Astrocyte of the cerebellum (primary cell): ENCODE data around the gene PAK1IP1.
"Not testable (repeated sequence)": the region's sequence is repeated elsewhere in the genome, so short reads cannot be mapped to it uniquely, and the experiment has no call there.

ENCODE experiments used
- DNase-seq: peaks from one replicate; pipeline ENCODE4 v3.0.0-alpha.2; 2011; ENCODE audit warnings: low read depth
- H3K4me3 ChIP-seq: 2 replicates; pipeline ENCODE4 v1.5.1; 2011; ENCODE audit warnings: mild to moderate bottlenecking, low read depth, low read length, moderate library complexity
- in situ Hi-C: cut with HindIII; loops from 2 replicates; pipeline ENCODE4 v1.10.0; 2017; ENCODE audit warnings: low sequenced_read_pairs
- TF ChIP-seq, protein P1 (sequence below): IDR thresholded peaks from 2 replicates; pipeline ENCODE4 v1.5.1; 2012; ENCODE audit warnings: low read length, low read depth, moderate library complexity, mild to moderate bottlenecking; ENCODE audit errors: missing control alignments

PAK1IP1 gene, protein sequence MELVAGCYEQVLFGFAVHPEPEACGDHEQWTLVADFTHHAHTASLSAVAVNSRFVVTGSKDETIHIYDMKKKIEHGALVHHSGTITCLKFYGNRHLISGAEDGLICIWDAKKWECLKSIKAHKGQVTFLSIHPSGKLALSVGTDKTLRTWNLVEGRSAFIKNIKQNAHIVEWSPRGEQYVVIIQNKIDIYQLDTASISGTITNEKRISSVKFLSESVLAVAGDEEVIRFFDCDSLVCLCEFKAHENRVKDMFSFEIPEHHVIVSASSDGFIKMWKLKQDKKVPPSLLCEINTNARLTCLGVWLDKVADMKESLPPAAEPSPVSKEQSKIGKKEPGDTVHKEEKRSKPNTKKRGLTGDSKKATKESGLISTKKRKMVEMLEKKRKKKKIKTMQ

DNA sequence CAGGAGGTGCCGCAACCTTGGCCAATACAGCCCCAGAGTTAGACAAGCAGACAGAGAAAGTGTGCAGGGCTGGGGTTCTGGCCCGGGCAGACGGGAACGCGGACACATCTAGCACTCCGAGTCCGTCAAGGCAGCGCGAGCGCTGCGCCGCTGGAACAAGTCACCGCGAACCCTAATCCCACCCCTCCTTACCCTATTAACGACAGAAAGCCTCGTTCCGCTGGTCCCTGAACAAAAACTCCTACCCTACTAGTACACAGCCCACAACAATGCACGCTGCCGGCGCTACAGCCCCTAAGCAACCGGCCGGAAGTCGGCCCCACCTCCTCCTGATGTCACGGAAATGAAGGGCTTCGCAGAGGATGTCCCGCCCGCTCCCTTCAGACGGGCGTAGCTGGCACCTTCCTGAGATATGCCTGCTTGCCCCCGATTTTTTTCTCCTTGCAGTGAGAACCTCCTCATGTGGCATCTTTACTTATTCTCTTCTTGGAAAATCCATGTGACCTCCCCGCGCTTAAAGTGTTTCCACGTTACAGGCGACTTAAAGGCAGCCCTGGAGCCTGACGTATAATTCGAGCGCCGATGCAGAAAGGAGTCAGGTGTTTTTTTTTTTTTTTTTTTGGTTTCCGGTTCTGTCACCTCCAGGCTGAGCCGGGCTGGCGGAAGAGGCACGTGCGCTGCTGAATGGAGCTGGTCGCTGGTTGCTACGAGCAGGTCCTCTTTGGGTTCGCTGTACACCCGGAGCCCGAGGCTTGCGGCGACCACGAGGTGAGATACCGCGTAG lies at the start of gene PAK1IP1, which contains the start of gene C6orf52:
Gene PAK1IP1, plus strand, starts transcription at position 671 of the 784 bp plus-strand sequence. Its CDS starts 14 bp downstream, at position 685.
Gene C6orf52, minus strand, starts transcription at position 315 of the 784 bp plus-strand sequence. CDS start 7,066 bp downstream, outside the sequence.
- TF ChIP-seq, protein P1, sequence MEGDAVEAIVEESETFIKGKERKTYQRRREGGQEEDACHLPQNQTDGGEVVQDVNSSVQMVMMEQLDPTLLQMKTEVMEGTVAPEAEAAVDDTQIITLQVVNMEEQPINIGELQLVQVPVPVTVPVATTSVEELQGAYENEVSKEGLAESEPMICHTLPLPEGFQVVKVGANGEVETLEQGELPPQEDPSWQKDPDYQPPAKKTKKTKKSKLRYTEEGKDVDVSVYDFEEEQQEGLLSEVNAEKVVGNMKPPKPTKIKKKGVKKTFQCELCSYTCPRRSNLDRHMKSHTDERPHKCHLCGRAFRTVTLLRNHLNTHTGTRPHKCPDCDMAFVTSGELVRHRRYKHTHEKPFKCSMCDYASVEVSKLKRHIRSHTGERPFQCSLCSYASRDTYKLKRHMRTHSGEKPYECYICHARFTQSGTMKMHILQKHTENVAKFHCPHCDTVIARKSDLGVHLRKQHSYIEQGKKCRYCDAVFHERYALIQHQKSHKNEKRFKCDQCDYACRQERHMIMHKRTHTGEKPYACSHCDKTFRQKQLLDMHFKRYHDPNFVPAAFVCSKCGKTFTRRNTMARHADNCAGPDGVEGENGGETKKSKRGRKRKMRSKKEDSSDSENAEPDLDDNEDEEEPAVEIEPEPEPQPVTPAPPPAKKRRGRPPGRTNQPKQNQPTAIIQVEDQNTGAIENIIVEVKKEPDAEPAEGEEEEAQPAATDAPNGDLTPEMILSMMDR: no peak
- DNase-seq: peak; percentile 85
- peak within 1 kb of the TSS; percentile 96 for H3K4me3 ChIP-seq
- in situ Hi-C loops: loop anchor here (25.0 kb wide), 1 partner anchor 107 kb away; no protein-coding TSS in a partner anchor

DNA sequence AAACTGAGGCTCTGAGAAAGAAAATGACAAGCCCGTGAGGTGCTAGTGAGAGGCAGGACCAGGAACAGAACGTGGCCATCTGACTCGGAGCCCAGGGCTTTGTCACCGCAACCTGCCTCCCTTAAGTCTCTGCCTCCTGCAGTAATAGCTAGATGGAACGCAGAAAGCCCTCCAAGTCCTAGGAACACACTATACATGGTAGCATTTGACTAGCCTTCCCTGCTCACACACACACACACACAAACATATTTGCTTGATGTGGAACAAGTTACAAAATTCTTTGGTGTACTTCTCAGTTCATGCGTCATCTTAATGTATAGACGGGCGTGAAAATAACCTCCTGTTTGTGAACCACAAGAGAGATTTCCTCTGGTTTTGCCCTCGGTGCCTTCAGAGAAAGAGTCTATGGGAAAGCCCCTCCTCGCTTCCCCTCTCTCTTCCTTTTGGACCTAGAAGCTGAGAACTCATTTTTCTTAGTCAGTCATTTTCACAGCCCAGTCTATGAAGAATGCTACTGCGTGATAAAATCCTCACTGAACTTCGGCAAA lies 39.2 kb upstream of the PAK1IP1 start:
- H3K4me3 ChIP-seq: no peak overlapping the region
- no peak for DNase-seq
- TF ChIP-seq, protein P1: no peak
- in situ Hi-C loops: no loop called here

DNA sequence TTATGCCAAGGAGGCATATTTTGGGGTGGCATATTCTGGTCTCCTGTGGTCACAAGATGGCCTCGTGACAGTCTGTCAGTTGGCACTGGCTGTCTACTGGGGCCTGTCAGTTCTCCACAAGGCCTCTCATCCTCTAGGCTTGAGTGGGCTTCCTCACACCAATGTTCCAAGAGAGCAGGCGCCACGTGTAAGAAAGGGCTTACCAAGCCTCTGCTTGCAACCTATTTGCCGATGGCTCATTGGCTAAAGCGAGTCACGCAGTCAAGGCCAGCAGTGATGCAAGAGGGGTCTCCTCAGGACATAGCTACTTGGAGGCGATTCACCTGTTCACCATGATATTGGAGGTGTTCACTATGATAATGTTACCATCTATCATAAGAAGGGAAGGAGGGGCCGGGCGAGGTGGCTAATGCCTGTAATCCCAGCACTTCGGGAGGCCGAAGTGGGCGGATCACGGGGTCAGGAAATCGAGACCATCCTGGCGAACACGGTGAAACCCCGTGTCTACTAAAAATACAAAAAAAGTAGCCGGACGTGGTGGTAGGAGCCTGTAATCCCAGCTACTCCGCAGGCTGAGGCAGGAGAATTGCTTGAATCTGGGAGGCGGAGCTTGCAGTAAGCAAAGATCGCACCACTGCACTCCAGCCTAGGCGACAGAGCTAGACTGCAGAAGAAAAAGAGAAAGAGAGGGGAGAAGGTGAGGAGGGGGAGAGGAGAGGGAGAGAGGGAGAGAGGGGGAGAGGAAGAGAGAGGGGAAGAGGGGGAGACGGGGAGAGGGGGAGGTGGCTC lies 35.7 kb upstream of the PAK1IP1 start:
- in situ Hi-C loops: no loop called here
- no peak for DNase-seq
- TF ChIP-seq, protein P1: no peak
- no peak overlapping the region for H3K4me3 ChIP-seq

DNA sequence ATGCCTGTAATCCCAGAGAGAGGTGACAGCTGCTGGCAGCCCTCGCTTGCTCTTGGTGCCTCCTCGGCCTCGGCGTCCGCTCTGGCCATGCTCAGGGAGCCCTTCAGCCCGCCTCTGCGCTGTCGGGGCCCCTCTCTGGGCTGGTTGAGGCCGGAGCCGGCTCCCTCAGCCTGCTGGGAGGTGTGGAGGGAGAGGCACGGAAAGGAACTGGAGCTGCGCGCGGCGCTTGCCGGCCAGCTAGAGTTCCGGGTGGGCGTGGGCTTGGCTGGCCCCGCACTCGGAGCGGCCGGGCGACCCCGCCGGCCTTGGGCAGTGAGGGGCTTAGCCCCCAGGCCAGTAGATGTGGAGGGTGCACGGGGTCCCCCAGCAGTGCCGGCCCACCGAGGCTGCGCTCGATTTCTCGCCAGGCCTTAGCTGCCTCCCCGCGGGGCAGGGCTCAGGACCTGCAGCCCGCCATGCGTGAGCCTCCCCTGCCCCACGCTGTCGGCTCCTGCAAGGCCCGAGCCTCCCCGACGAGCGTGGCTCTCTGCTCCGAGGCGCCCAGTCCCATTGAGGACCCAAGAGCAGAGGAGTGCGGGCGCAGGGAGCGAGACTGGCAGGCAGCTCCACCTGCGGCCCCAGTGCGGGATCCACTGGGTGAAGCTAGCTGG lies 34.9 kb upstream of the PAK1IP1 start:
- TF ChIP-seq, protein P1: no peak
- DNase-seq: no peak
- in situ Hi-C loops: no loop called here
- no peak overlapping the region for H3K4me3 ChIP-seq

DNA sequence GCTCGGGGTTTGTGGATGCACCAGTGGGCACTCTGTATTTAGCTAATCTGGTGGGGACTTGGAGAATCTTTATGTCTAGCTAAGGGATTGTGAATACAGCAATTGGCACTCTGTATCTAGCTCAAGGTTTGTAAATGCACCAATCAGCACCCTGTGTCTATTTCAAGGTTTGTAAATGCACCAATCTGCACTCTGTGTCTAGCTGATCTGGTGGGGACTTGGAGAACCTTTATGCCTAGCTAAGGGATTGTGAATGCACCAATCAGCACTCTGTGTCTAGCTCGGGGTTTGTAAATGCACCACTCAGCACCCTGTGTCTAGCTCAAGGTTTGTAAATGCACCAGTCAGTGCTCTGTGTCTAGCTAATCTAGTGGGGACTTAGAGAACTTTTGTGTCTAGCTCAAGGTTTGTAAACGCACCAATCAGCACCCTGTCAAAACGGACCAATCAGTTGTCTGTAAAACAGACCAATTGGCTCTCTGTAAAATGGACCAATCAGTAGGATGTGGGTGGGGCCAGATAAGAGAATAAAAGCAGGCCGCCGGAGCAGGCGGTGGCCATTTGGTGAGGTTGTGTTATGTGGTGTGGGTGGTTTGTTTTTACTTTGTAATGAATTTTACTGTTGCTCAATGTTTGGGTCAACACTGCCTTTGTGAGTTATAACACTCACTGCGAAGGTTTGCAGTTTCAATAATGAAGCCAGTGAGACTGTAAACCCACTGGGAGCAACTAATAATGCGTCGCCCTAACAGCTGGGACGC lies 34.2 kb upstream of the PAK1IP1 start:
- DNase-seq, H3K4me3 ChIP-seq, in situ Hi-C loops: not testable (repeated sequence)

DNA sequence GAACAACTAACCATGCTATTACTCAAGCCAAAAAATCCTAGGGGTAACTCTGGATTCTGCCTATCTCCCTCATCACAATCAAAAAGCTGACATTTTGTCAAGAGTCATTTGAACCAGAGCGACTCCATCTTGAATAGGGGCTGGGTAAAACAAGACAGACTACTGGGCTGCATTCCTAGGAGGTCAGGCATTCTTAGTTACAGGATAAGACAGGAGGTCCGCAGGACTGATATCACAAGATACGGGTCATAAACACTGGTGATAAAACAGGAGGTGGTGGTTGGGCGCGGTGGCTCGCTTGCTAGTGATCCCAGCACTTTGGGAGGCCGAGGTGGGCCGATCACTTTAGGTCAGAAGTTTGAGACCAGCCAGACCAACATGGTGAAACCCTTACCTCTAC lies 32.6 kb upstream of the PAK1IP1 start:
- DNase-seq: no peak
- no peak overlapping the region for H3K4me3 ChIP-seq
- TF ChIP-seq, protein P1: no peak
- in situ Hi-C loops: no loop called here
